Karpas-422 (cell line): ENCODE data around the gene ZFR2. TPM values are rescaled to one million over a fixed set of nuclear protein-coding genes. Genes with fewer than 3 reads are reported as not detected.

ENCODE experiments used
- DNase-seq: peaks from one replicate; pipeline ENCODE4 v3.0.0-alpha.2; 2015
- H2AFZ ChIP-seq: fragments of 200-600 bp; sonication (generic); 2 replicates; pipeline ENCODE4 v1.6.1; 2014; ENCODE audit warnings: antibody characterized with exemption, low read length, mixed read lengths
- H3K27ac ChIP-seq: fragments of 200-600 bp; sonication (generic); 2 replicates; pipeline ENCODE4 v1.5.1; 2014; ENCODE audit warnings: mild to moderate bottlenecking, low read length, moderate library complexity
- H3K27me3 ChIP-seq: fragments of 200-600 bp; sonication (generic); 2 replicates; pipeline ENCODE4 v1.6.1; 2014; ENCODE audit warnings: low read length, mixed read lengths
- H3K36me3 ChIP-seq: fragments of 200-600 bp; sonication (generic); 2 replicates; pipeline ENCODE4 v1.6.1; 2014; ENCODE audit warnings: low read length, mixed read lengths; ENCODE audit not compliant: insufficient read depth
- H3K4me1 ChIP-seq: fragments of 200-600 bp; sonication (generic); 2 replicates; pipeline ENCODE4 v1.6.1; 2014; ENCODE audit warnings: mild to moderate bottlenecking, low read length, mixed read lengths
- H3K4me2 ChIP-seq: fragments of 200-600 bp; sonication (generic); 2 replicates; pipeline ENCODE4 v1.6.1; 2014; ENCODE audit warnings: low read length, low read depth, mild to moderate bottlenecking; ENCODE audit not compliant: poor library complexity, severe bottlenecking
- H3K4me3 ChIP-seq: fragments of 200-600 bp; sonication (generic); 2 replicates; pipeline ENCODE4 v1.5.1; 2014; ENCODE audit warnings: mild to moderate bottlenecking, antibody characterized with exemption, low read length, mixed read lengths
- H3K79me2 ChIP-seq: fragments of 200-600 bp; sonication (generic); 2 replicates; pipeline ENCODE4 v1.6.1; 2014; ENCODE audit warnings: mild to moderate bottlenecking, low read length, mixed read lengths
- H3K9ac ChIP-seq: fragments of 200-600 bp; sonication (generic); 2 replicates; pipeline ENCODE4 v1.6.0; 2014; ENCODE audit warnings: low read length
- H3K9me2 ChIP-seq: fragments of 200-600 bp; sonication (generic), shearing (Covaris generic); replicated peaks from 2 replicates; pipeline ENCODE4 v1.6.0; 2014; ENCODE audit warnings: mild to moderate bottlenecking, low read length, moderate library complexity; ENCODE audit not compliant: insufficient read depth
- H3K9me3 ChIP-seq: fragments of 300-700, 200-600 bp; sonication (generic); 2 replicates; pipeline ENCODE4 v1.6.1; 2014; ENCODE audit warnings: low read length, mixed read lengths
- H4K20me1 ChIP-seq: fragments of 200-600 bp; sonication (generic); 2 replicates; pipeline ENCODE4 v1.6.1; 2014; ENCODE audit warnings: mild to moderate bottlenecking, antibody characterized with exemption, low read length, low read depth; ENCODE audit not compliant: insufficient read depth
- total RNA-seq: library from RNA; depleted of rRNA; stranded (reverse); fragments of >200 nt; shearing (Covaris generic); gene quantifications from 2 replicates; pipeline ENCODE4 v1.2.3, GENCODE V29; 2014; ENCODE audit warnings: low replicate concordance

Gene ZFR2
- total RNA-seq, 1 experiment from 2014 or later = not detected

GRCh38 chr19:3783660-3784584, 84.9 kb downstream of the ZFR2 start:
- Histone ChIP-seq H2AFZ (no peak overlapping the region), H3K9me2 (no peaks in the 10 kb centered on the region), H3K4me1 (no peaks in the 10 kb centered on the region), H3K27me3 (no peaks in the 10 kb centered on the region), H4K20me1 (no peaks in the 10 kb centered on the region), H3K4me3 (no peak overlapping the region), H3K9me3 (peaks cover 11% of the 10 kb centered on the region; the same call in 1 of the 2 replicates), H3K79me2 (no peaks in the 10 kb centered on the region), H3K9ac (no peak overlapping the region), H3K36me3 (no peaks in the 10 kb centered on the region), H3K4me2 (no peak overlapping the region), H3K27ac (no peak overlapping the region)
- DNase-seq = peak; percentile 83

GRCh38 chr19:3782903-3783302, 85.9 kb downstream of the ZFR2 start:
- no peak overlapping the region for H2AFZ ChIP-seq
- H3K9me3 ChIP-seq = peaks cover 11% of the 10 kb centered on the region; the same call in 1 of the 2 replicates
- no peaks in the 10 kb centered on the region for H4K20me1 ChIP-seq
- H3K4me2 ChIP-seq = no peak overlapping the region
- no peak overlapping the region for H3K9ac ChIP-seq
- no peaks in the 10 kb centered on the region for H3K27me3 ChIP-seq
- H3K36me3 ChIP-seq = no peaks in the 10 kb centered on the region
- no peak for DNase-seq
- no peaks in the 10 kb centered on the region for H3K4me1 ChIP-seq
- H3K27ac ChIP-seq = no peak overlapping the region
- no peaks in the 10 kb centered on the region for H3K79me2 ChIP-seq
- H3K4me3 ChIP-seq = no peak overlapping the region
- no peaks in the 10 kb centered on the region for H3K9me2 ChIP-seq

- no peaks in the 10 kb centered on the region for H4K20me1 ChIP-seq
- no peaks in the 10 kb centered on the region for H3K79me2 ChIP-seq
- no peak overlapping the region for H3K4me2 ChIP-seq
- H3K9me2 ChIP-seq = no peaks in the 10 kb centered on the region
- no peak overlapping the region for H3K4me3 ChIP-seq
- H3K9me3 ChIP-seq = peaks cover 11% of the 10 kb centered on the region; the same call in 1 of the 2 replicates
- no peaks in the 10 kb centered on the region for H3K4me1 ChIP-seq
- no peak overlapping the region for H3K9ac ChIP-seq
- no peak overlapping the region for H2AFZ ChIP-seq
- H3K36me3 ChIP-seq = no peaks in the 10 kb centered on the region
- no peak for DNase-seq
- no peak overlapping the region for H3K27ac ChIP-seq
- H3K27me3 ChIP-seq = no peaks in the 10 kb centered on the region
These were observed 86.5 kb downstream of the ZFR2 start for GRCh38 chr19:3782330-3782729.

GRCh38 chr19:3781603-3782002, 87.2 kb downstream of the ZFR2 start:
- no peak overlapping the region for H2AFZ ChIP-seq
- no peaks in the 10 kb centered on the region for H4K20me1 ChIP-seq
- no peak overlapping the region for H3K27ac ChIP-seq
- H3K4me1 ChIP-seq = no peaks in the 10 kb centered on the region
- no peak overlapping the region for H3K4me3 ChIP-seq
- no peak overlapping the region for H3K9ac ChIP-seq
- H3K9me2 ChIP-seq = no peaks in the 10 kb centered on the region
- no peaks in the 10 kb centered on the region for H3K27me3 ChIP-seq
- no peak for DNase-seq
- H3K36me3 ChIP-seq = no peaks in the 10 kb centered on the region
- H3K4me2 ChIP-seq = no peak overlapping the region
- peaks cover 11% of the 10 kb centered on the region; the same call in 1 of the 2 replicates for H3K9me3 ChIP-seq
- no peaks in the 10 kb centered on the region for H3K79me2 ChIP-seq

GRCh38 chr19:3780786-3781304, 88.0 kb downstream of the ZFR2 start:
- no peaks in the 10 kb centered on the region for H3K79me2 ChIP-seq
- no peak for DNase-seq
- no peak overlapping the region for H3K4me3 ChIP-seq
- H3K27ac ChIP-seq = no peak overlapping the region
- H3K9ac ChIP-seq = no peak overlapping the region
- H3K9me3 ChIP-seq = peaks cover 11% of the 10 kb centered on the region; the same call in 1 of the 2 replicates
- H3K4me1 ChIP-seq = no peaks in the 10 kb centered on the region
- H3K4me2 ChIP-seq = no peak overlapping the region
- H3K27me3 ChIP-seq = no peaks in the 10 kb centered on the region
- H2AFZ ChIP-seq = no peak overlapping the region
- no peaks in the 10 kb centered on the region for H4K20me1 ChIP-seq
- H3K9me2 ChIP-seq = no peaks in the 10 kb centered on the region
- no peaks in the 10 kb centered on the region for H3K36me3 ChIP-seq

- Histone ChIP-seq H3K4me1 (no peaks in the 10 kb centered on the region), H3K9me3 (peaks cover 11% of the 10 kb centered on the region; the same call in 1 of the 2 replicates), H3K9me2 (no peaks in the 10 kb centered on the region), H3K36me3 (no peaks in the 10 kb centered on the region), H3K27ac (no peak overlapping the region), H3K4me3 (no peak overlapping the region), H3K9ac (no peak overlapping the region), H4K20me1 (no peaks in the 10 kb centered on the region), H3K79me2 (no peaks in the 10 kb centered on the region), H3K27me3 (no peaks in the 10 kb centered on the region), H3K4me2 (no peak overlapping the region), H2AFZ (no peak overlapping the region)
- no peak for DNase-seq
These were observed 89.7 kb downstream of the ZFR2 start for GRCh38 chr19:3778899-3779723.

- Histone ChIP-seq H3K79me2 (no peaks in the 10 kb centered on the region), H3K4me2 (no peak overlapping the region), H3K27me3 (no peaks in the 10 kb centered on the region), H3K9ac (no peak overlapping the region), H3K9me3 (peaks cover 11% of the 10 kb centered on the region; the same call in 1 of the 2 replicates), H3K36me3 (no peaks in the 10 kb centered on the region), H4K20me1 (no peaks in the 10 kb centered on the region), H3K9me2 (no peaks in the 10 kb centered on the region), H3K4me1 (no peaks in the 10 kb centered on the region), H3K27ac (no peak overlapping the region), H3K4me3 (no peak overlapping the region), H2AFZ (no peak overlapping the region)
- DNase-seq = no peak
These were observed 90.6 kb downstream of the ZFR2 start for GRCh38 chr19:3778104-3778867.
